Upper lobe of left lung (tissue), 4 donors: ENCODE results near the gene ARID3C.

Experiments used
- CTCF ChIP-seq, 6 experiments: fragments of 450-650 bp in 4 of 6; fragments of 200-600 bp in 2 of 6; sonication (generic) in 2 of 6; IDR thresholded peaks; one replicate each; pipeline ENCODE4 v1.5.1; 2016 to 2019; ENCODE audit warnings: antibody characterized with exemption in 6 of 6
- EP300 ChIP-seq, 4 donors: sonication (generic); formaldehyde crosslinking; IDR thresholded peaks; one replicate each; pipeline ENCODE4 v1.5.1; 2017; ENCODE audit warnings: antibody characterized with exemption in 4 of 4, control low read depth in 2 of 4
- POLR2A ChIP-seq, 4 donors: fragments of 450-650 bp; IDR thresholded peaks; one replicate each; pipeline ENCODE4 v1.5.1; 2016 to 2017; ENCODE audit warnings: antibody characterized with exemption in 4 of 4, mild to moderate bottlenecking in 2 of 4

- TF ChIP-seq POLR2A (IDR thresholded peaks at IDR 0.05) (peak in 3 of 4 donors; percentile 35 to 92 (median 90)), CTCF (IDR thresholded peaks at IDR 0.05) (peak in 2 of 6 experiments; percentile 4 to 12), EP300 (IDR thresholded peaks at IDR 0.05) (peak in 2 of 4 donors; percentile 44 to 60)
Observed at GRCh38 chr9:34665381-34666250, 36.8 kb upstream of the ARID3C start.
